ENCODE data around the gene U2SURP. TPM values are rescaled to one million over a fixed set of nuclear protein-coding genes. Genes with fewer than 3 reads are reported as not detected.

U2SURP gene
- total RNA-seq, 2 experiments from 2014 or later = 160 to 174 TPM

DNA sequence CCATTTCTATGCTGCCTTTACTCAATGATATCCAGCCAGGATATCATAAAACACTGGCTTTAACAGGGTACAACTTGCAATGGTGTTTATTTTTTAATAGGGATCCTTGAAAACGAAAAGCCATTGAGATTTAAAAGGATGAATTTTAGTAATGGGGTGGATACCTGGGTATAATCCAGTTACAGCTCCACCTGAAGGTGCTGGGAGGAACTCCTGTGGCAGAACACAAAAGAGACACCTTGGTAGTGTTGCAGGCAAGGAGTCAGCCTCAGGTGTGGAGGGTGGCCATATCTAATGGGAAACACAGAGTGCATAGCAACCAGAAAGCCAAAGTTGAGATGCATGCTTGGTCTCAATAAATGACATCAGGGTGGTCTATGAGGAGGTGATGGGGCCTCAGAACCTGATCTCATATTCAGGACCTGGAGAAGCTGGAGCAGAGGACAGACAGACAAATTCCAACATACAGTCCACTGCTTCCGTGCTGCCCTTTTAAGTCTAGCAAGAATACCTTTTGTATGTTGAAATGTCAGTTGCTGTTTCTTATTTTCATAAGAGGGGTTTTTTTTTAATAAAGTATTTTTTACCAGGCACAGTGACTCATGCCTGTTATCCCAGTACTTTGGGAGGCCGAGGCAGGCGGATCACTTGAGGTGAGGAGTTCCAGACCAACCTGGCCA is 25.9 kb upstream of the U2SURP start:
- TF ChIP-seq CTCF (IDR thresholded peaks at IDR 0.05) = no peak
- Mint-ChIP-seq H3K4me3 (no peak overlapping the region), H3K9me3 (no peaks in the 10 kb centered on the region), H3K4me1 (ENCODE audit: low read depth) (no peaks in the 10 kb centered on the region), H3K27ac (no peak overlapping the region), H3K27me3 (peaks cover 10% of the 10 kb centered on the region), H3K36me3 (ENCODE audit: low read depth) (no peaks in the 10 kb centered on the region)
- ChIA-PET POLR2A (interaction anchor here (0.6 kb wide), 1 partner anchor 1098 kb away, joined by 3 read pairs; no protein-coding TSS in a partner anchor), CTCF (interaction anchor here (0.9 to 2.3 kb wide), 6 partner anchors 9 to 146 kb away, joined by 3 to 10 read pairs (median 4); partner anchors contain the start of gene PAQR9)
- DNase-seq = no peak
- no peak for ATAC-seq
- intact Hi-C loops (cut with micrococcal nuclease) = no loop called here

GRCh38 chr3:142976621-142977398 is 24.6 kb upstream of the U2SURP start:
- POLR2A ChIA-PET = no interaction called here
- intact Hi-C loops (cut with micrococcal nuclease) = no loop called here
- H3K36me3 Mint-ChIP-seq (ENCODE audit: low read depth) = no peaks in the 10 kb centered on the region
- no peak overlapping the region for H3K4me3 Mint-ChIP-seq
- CTCF ChIA-PET = interaction anchor here (0.8 to 3.0 kb wide), 2 partner anchors 137 to 148 kb away, joined by 3 to 8 read pairs; no protein-coding TSS in a partner anchor
- no peak for DNase-seq
- H3K27ac Mint-ChIP-seq = no peak overlapping the region
- ATAC-seq = no peak
- peaks cover 6% of the 10 kb centered on the region for H3K27me3 Mint-ChIP-seq
- H3K4me1 Mint-ChIP-seq (ENCODE audit: low read depth) = no peaks in the 10 kb centered on the region
- no peak for TF ChIP-seq CTCF (IDR thresholded peaks at IDR 0.05)
- no peaks in the 10 kb centered on the region for H3K9me3 Mint-ChIP-seq

GRCh38 chr3:142977399-142977728 is 24.0 kb upstream of the U2SURP start:
- CTCF ChIA-PET = interaction anchor here (0.8 to 3.0 kb wide), 3 partner anchors 10 to 149 kb away, joined by 3 to 8 read pairs (median 8); no protein-coding TSS in a partner anchor
- H3K9me3 Mint-ChIP-seq = no peaks in the 10 kb centered on the region

DNA sequence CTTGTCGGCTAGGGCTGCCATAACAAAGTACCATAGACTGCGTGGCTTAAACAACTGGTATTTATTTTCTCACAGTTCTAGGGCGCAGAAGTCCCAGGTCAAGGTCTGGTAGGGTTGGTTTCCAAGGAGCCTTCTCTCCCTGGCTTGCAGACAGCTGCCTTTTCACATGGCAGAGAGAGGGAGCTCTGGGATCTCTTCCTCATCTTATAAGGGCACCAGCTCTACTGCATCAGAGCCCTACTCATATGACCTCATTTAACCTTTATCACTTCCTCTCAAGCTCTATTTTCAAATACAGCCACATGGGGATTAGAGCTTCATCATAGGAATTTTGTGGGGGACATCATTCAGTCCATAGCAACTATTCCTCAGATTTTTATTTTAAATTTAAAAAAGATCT is 20.3 kb upstream of the U2SURP start:
- no peak overlapping the region for H3K4me3 Mint-ChIP-seq
- H3K27me3 Mint-ChIP-seq = peaks cover 8% of the 10 kb centered on the region
- intact Hi-C loops (cut with micrococcal nuclease) = no loop called here
- no peaks in the 10 kb centered on the region for H3K9me3 Mint-ChIP-seq
- H3K27ac Mint-ChIP-seq = no peak overlapping the region
- ChIA-PET POLR2A (no interaction called here), CTCF (interaction anchor here (2.0 kb wide), 1 partner anchor 14 kb away, joined by 7 read pairs; no protein-coding TSS in a partner anchor)
- TF ChIP-seq CTCF (IDR thresholded peaks at IDR 0.05) = no peak
- no peaks in the 10 kb centered on the region for H3K4me1 Mint-ChIP-seq (ENCODE audit: low read depth)
- DNase-seq (no peak), ATAC-seq (no peak)
- H3K36me3 Mint-ChIP-seq (ENCODE audit: low read depth) = no peaks in the 10 kb centered on the region

More at GRCh38 chr3:142977399-142977728, 24.0 kb upstream of the U2SURP start:
- H3K27me3 Mint-ChIP-seq = peaks cover 4% of the 10 kb centered on the region
- POLR2A ChIA-PET = no interaction called here
- no peak for TF ChIP-seq CTCF (IDR thresholded peaks at IDR 0.05)
- no peak overlapping the region for H3K4me3 Mint-ChIP-seq
- ATAC-seq (no peak), DNase-seq (no peak)
- H3K4me1 Mint-ChIP-seq (ENCODE audit: low read depth) = no peaks in the 10 kb centered on the region
- H3K36me3 Mint-ChIP-seq (ENCODE audit: low read depth) = no peaks in the 10 kb centered on the region
- intact Hi-C loops (cut with micrococcal nuclease) = no loop called here
- no peak overlapping the region for H3K27ac Mint-ChIP-seq
